HG03457 (cell line): Measurements from ENCODE around the gene GSE1.
"Not testable (repeated sequence)": the region's sequence is repeated elsewhere in the genome, so short reads cannot be mapped to it uniquely, and the experiment has no call there.

Source experiments
- ATAC-seq: cut with Tn5 transposase; IDR thresholded peaks from one replicate; pipeline ENCODE4 v1.9.1; 2021; ENCODE audit warnings: moderate number of reproducible peaks; ENCODE audit not compliant: unreplicated experiment

The GSE1 gene

GRCh38 chr16:85589688-85590505 lies 23.2 kb upstream of the GSE1 start:
- ATAC-seq: no peak

GRCh38 chr16:85590506-85590832 lies 22.7 kb upstream of the GSE1 start:
- no peak for ATAC-seq

- ATAC-seq: no peak
Measured at GRCh38 chr16:85591381-85591780, 21.7 kb upstream of the GSE1 start.

DNA sequence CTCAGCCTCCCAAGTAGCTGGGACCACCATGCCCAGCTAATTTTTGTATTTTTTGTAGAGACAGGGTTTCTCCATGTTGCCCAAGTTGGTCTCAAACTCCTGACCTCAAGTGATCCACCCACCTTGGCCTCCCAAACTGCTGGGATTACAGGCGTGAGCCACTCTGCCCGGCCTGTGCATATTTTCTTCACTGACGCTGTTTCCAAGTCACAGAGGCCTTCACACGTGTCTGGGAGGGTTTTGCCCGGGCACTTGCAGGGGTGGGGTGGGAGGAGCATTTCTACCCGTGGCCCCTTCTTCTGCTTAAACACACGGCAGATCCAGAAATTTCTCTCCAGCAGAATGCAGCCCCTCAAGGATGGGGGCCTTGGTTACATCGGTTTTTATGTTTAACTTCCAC lies 20.8 kb upstream of the GSE1 start:
- ATAC-seq: not testable (repeated sequence)

- no peak for ATAC-seq
Measured at GRCh38 chr16:85592700-85593493, 20.2 kb upstream of the GSE1 start.

GRCh38 chr16:85593494-85594221 lies 19.5 kb upstream of the GSE1 start:
- no peak for ATAC-seq

DNA sequence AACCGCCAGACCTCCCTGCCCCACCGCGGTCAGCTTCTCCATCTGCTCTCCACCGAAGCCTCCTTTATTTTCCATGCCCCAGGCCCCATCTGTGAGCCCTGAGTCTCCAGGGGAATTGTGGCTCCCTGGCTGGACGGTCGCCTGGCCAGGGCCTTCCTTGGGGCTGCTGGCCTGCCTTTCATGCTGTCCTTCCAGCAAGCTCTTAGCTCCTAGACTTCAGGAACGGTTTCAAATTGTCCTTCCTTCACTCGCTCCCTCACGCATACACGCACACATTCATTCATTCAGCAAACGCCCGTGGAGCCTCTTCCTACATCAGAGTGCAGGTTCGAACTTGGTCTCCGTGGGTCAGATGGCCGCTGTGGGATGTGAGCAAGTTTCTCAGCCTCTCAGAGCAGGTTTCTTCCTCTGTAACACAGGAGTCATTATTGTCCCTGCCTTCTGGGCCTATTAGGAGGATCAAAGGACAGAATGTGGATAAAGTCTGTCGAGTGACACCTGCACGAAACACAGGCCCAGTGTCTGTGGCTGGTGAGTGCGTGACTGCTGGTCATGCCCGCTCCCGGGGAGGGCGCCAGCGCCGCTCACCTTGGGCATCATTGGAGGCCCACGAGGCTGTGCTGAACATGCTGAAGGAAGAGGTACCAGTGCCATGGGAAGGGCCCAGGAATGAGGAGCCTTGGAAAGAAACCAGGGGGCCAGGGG lies 18.7 kb upstream of the GSE1 start:
- no peak for ATAC-seq

GRCh38 chr16:85594978-85595661 lies 18.0 kb upstream of the GSE1 start:
- no peak for ATAC-seq

DNA sequence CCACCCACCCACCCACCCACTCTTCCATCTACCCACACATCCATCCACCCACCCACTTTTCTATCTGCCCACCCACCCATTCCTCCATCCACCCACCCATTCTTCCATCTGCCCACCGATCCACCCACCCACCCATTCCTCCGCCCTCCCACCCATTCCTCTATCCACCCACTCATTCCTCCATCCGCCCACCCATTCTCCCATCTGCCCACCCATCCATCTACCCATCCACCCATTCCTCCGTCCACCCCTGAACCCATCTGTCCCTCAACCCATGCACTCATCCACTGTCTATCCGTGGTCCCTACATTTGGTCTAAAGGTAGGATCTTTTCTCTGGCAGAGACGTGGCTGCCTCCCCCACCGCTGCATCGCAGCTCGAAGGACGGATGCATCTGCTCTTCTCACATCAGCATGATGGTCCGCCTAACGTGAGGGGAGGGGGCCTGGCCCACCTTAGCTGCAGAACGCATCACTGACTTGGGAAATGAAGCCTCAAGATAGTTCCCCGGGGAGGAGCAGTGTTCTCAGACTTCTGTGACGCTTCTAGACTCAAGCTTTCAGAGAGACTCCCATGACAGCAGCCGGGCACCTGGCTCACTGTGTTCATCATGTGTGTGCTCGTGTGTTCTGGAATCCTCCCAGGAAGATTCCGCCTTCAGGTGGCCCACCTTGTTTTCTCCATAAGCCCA lies 17.2 kb upstream of the GSE1 start:
- no peak for ATAC-seq

DNA sequence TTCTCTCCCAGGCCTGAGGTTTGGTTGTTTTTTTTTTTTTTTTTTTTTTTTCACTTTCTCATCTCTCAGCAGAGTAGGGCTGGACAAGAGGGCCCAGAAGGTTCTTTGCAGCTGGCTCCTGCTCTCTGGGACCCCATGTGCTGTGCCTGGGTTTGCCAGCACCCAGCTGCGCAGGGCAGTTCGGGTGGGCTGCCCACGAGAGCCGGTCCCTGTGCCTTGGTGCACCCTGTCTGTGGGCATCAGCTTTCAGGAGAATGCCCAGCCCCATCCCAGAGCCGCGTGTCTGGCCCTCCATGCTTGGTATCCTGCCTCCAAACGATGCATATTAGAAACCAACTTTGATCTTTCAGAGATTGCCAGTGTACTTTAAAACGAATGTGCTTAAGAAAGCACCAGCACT lies 15.0 kb upstream of the GSE1 start:
- no peak for ATAC-seq

- ATAC-seq: no peak
Measured at GRCh38 chr16:85600078-85600477, 13.0 kb upstream of the GSE1 start.

DNA sequence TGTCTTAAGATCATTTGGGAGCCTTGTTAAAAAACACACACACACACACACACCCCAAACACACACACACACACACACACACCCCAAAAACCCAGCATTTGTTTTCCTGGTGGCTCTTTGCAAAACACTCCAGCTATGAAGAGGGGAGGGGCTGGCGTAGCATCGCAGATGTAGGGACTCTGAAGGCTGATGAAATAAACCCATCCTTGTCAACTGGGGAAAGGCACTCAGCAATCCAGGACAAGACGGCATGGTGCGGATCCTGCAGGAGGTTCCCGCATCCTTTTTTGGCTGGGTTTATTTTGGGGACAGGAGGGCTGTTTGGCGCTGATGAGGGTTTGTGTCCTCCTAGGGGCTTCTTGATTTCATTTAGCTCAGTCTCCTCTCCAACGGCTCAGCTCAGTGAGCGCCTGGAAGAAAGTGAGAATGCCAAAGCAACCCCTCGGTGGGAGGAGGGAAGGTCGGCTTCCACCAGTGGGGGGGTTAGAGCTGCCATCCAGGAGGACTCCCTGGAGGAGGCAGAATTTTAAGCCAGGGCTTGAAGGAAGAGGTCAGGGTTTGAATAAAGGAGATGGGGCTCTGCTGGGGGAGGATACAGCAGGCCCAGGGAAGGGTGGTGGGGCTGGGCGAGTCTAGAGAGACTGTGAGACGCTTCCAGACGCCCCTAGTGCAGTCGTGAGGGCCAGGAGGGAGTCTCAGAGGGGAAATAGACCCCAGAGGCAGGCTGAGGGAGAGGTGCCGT lies 12.4 kb upstream of the GSE1 start:
- ATAC-seq: no peak

GRCh38 chr16:85601272-85601639 lies 11.9 kb upstream of the GSE1 start:
- no peak for ATAC-seq

DNA sequence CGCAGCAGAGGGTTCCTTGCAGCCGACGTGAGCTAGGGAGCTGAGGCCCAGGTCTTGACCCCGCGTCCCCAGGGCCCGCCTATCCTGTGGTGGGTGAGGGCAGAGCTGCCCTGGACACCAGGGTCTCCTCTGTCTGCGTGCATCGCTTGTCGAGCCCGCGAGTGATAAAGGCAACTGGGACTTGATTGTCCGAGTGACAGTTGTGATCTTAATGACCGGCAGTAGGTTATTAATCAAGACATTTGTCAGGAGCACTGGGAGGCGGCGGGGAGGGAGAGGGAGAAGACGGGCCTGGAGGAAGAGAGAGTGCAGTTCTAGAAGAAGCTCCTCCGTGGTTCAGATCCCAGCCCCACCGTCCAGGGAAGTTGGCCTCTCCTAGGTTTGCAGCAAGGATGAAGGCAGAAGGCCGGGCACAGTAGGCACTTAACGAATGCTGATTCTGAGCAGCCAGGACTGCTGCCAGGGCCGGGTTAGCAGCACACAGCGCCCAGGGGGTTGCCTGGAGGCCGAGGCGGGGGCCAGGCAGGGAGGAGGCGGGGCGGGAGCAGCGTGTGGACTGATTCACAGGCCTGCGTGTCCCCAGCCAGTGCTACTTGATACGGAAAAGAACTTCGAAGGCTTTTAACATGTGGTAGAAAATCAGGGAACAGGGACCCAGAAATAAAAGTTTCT lies 11.3 kb upstream of the GSE1 start:
- ATAC-seq: no peak

DNA sequence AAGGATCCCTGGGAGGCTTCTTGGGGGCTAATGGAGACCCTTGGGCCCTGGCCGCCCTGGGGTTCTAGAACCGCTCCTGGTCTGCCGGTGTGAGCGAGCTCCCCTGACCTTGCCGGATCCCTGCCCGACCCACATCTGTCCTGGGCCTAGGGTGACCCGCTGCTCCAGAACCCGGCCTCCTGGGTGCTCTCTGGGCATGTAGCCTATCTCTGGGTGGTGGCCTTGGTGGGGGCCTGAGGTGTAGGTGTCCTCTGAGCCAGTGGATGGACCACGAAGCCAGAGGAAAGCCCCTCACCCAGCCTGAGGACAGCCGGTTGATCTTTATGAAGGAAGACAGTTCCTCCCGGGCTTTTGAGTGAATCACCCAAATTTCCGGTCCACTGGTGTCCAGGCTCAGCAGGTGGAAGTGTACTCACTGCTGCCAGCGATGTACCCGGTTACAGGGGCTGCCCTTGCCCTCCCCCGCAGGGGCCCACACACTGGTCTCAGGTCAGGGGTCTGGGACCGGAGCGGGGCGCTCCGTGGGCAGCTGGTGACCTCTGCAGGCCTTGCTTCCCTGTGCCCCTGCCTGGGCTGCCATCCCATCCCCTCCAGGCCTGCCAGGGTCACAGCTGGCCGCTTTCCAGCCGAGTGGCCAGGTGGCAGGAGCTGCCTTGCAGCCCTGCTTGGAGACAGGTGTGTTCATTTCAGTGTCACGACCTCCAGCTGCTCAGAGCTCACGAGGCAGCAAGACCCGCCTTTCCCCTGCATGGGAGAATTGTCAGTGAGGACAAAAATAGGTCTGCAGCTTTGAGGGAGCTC lies 10.5 kb upstream of the GSE1 start:
- no peak for ATAC-seq

GRCh38 chr16:85603203-85603755 lies 9.8 kb upstream of the GSE1 start:
- ATAC-seq: no peak

DNA sequence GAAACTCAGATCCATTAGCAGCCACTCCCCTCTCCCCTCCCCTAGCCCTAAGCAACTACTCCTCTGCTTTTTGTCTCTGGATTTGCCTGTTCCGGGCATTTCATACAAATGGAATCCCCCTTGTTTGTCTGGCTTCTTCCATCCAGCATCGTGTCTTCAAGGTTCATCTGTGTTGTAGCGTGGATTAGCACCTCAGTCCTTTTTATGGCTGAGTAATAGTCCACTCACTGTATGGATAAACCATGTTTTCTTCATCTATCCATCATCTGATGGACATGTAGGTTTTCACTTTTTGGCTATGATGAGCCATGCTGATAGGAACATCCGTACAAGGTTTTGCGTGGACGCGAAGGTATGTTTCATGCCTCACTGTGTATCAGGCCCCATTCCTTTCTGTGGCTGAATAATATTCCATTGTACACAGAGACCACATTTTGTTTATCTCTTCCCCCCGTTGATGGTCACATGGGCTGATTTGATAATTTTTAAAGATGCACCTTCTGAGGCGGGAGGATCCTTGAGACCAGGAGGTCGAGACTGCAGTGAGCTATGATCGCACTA lies 8.9 kb upstream of the GSE1 start:
- no peak for ATAC-seq
